NOMO-1 treated with dmso at 0.1 percent for 144 hours (cell line): Measurements from ENCODE around the gene DOC2B.
"Not testable (repeated sequence)": the region's sequence is repeated elsewhere in the genome, so short reads cannot be mapped to it uniquely, and the experiment has no call there.

Experiments used
- DNase-seq: peaks from one replicate; lab custom pipeline; 2025; ENCODE audit not compliant: unreplicated experiment; lab: John Stamatoyannopoulos, UW

The DOC2B gene

DNA sequence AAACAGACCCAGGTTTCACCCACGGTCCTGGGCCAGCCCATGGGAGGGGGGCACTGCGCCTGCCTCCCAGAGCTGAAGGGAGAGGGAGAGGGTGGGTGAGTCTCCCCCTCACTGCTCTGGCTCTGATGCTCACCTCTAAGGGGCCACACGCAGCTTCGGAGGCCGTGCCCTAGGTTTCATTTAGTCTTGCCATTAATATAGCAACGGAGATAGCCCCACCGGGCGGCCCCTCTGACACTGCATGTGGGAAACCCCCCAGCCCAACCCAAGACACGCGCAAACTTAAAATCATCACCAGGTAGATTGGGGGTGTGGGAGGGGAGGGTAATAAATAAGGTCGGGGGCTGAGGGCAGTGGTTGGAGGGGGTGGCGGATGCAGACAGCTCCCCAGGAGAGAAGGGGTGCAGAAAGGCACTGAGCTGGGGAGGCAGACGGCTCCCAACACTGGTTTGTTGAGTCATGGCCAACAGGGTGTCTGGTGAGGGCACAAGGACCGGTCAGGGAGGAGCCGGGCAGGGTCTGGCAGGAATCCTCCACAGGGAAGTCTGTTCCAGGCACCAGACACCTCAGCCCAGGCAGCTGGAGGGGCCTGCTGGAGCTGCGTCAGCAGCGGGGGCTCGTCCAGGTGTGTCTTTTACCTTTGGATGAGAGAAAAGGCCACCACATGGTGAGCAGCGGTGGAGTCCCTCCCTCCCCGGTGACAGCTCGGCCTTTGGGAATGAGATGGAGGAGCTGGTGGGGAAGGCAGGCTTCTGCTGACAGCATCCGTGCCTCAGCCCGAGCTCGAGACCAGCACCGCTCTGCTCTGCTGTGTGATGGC is 32.0 kb upstream of the DOC2B start:
- no peak for DNase-seq

DNA sequence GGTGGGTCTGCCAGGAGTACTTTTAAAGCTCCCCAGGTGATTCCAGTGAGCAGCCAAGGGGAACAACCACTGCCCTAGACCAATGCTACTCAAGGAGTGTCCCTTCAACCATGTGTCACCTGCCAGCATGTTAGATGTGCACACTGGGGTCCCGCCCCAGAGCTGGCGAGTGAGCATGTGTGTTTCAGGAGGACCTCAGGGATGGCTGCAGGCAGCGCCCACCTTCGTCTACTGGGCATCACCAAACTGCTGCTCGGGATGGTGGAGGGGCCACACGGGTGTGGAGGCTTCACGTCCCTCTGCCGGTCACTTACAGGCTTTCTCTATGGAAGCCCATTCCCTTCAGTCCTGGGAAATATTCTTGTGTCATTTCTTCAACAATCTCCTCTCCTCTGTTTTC is 29.0 kb upstream of the DOC2B start:
- no peak for DNase-seq

DNA sequence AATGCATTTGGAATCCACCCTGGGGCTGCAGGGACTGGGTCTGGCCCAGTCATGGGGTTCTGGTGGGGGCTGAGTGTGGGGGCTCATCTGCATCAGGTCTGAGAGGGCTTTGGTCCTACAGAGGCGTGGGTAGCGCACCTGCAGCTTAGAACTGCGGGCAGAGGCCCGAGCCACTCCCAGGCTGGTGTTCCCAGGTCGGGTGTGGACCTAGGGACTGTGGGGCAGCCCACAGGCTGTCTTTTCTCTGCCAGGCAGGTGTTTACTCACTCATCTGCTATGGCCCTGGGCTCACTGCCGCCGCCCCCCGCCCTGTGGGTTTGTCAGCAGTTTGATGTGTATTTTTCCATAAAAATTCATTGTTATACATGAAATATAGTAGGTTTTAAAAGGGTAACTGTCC is 27.0 kb upstream of the DOC2B start:
- DNase-seq = no peak

DNA sequence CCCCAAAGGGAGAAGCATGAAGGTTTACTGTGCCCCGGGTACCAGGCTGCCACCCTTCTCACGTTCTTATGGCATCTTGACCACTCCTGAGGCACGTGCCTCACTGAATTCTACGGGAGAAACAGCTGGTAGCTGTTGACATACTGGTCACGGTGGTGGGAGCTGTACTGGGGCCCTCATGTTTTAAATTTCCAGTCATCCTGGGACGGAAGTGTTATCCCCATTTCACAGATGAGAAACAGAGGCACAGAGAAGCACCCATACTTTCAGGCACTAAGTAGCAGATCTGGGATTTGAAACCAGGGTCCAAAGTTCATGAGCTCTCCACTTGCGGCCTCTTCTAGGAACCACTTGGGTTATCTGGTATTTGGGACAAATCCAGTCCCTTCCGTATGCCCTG is 26.3 kb upstream of the DOC2B start:
- DNase-seq = no peak

DNA sequence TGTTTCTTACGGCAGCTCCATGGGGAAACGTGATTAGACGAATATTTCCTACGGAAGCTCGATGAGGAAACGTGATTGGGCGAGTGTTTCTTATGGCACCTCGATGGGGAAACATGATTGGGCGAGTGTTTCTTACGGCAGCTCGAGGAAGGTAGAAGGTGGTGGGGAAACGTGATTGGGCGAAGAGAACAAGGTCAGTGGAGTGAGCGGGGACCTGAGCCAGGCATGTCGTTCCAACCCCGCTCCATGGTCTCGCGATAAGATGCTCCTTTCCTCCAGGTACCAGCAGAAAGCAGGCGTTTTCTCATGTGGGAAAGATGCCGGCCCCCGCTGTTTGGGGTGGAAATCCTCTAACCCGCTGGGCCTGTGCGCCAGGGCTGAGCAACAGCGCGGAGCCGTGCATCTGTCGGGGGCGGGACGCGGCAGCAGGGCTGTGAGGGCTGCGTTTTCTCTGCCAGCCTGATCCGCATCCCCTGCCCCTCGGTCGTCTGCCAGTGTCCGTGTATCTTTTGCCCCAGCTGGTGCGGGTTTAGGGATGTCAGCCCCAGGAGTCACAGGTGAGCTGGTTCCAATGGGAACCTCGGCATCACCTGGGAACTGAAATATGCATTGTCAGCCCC is 25.6 kb upstream of the DOC2B start:
- no peak for DNase-seq

DNA sequence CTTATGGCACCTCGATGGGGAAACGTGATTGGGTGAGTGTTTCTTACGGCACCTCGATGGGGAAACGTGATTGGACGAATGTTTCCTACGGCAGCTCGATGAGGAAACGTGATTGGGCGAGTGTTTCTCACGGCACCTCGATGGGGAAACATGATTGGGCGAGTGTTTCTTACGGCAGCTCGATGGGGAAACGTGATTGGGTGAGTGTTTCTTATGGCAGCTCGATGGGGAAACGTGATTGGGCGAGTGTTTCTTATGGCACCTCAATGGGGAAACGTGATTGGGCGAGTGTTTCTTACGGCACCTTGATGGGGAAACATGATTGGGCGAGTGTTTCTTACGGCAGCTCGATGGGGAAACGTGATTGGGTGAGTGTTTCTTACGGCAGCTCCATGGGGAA is 25.0 kb upstream of the DOC2B start:
- DNase-seq = not testable (repeated sequence)

DNA sequence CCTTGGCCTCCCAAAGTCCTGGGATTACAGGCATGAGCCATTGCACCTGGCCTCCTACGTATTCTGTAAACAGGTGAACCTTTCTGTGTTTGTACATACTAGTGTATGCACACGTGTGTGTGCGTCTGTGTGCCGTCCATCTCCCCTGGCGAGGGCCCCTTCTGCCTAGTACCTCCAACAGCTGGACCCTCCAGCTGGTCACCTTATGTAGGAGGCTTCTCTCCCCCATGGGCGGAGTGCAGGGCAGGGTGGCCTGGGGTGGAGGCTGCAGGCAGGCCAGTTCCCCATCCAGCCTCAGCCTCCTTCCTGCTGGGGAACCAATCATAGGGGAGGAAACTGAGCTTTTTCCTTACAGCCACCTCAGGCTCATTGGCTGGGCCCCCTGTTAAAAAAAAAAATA is 24.4 kb upstream of the DOC2B start:
- no peak for DNase-seq

DNA sequence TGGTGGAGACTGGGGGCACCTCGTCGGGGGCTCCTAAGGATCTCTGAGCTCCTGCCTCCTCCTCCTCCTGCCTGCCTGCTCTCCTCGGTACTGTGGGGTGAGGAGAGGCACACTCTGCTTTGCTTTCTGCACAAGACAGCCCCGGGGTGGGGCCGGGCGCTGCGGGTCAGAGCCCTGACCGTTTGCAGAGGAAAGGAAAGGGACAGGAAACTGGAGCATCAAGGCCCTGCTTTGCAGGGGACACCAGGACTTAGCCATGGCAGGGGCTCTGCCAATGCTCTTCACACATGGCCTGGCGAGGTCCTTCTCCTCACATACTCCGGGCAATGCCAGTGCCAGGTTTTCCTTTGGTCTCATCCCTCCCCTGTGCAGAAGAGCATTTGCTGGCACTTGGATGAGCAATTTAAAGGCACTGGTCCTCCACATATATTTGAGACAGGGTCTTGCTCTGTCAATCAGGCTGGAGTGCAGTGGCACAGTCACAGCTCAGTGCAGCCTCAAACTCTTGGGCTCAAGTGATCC is 23.8 kb upstream of the DOC2B start:
- no peak for DNase-seq

DNA sequence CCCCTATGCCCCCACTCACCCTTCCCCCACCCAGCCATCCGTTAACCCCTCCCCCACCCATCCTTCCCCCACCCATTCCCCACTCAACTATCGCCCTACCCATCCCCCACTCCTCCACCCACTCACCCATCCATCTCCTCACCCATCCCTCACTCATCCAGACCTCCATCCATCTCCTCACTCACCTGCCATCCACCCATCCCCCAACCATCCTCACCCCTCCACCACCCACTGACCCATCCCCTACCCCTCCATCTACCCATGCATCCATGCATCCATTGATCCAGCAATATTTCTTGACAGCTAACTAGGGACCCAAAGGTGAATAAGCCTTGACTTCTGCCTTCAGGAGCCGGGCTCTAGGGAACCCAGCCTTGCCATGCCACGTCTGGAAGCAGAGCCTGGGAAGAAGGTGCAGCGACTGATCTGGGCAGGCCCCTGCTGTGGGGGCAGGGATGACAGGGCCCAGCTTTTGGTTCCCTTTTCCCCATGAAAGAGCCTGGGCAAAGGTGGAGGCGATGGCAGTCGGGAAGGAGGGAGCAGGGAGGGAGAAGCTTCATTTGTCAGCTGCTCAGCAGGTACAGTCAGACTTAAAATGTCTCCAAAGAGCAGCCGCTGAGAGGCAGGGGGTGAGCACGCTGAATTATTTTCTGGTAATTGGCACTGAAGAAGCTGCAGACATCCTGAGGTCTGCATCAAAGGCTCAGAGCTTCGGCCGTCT is 23.1 kb upstream of the DOC2B start:
- DNase-seq = no peak

DNA sequence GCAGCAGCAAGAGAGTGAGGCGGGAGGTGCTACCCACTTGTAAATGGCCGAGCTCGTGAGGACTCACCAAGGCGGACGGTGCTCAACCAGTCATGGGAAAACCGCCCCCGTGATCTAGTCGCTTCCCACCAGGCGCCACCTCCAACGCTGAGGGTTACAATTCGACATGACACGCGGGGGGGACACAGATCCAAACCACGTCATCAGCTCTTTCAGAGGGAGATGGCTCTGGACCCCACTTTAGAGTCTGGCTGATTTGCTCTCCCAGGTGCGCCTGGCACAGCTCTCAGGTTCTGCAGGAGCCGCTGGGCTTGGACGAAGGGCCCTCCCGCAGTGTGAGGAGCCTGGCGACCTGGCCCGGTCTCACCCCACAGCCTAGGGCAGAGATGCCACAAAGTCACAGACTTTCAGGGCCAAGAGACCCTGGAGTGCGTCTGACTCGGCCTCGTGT is 21.1 kb upstream of the DOC2B start:
- no peak for DNase-seq

DNA sequence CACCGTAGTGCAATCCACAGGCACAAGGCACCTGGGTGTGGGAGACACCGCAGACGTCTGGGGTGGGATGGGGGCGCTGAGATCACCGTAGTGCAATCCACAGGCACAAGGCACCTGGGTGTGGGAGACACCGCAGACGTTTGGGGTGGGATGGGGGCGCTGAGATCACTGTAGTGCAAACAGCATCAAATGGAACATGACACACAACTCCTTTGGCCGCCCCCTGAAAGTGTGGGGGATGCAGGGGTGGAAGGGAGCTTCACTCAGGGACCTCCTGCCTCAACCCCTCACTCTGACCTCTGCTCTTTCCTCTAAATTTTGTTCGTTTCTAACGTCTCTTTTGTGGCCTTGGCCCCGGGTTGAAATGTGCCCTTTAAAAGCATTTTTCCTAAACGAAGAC is 20.3 kb upstream of the DOC2B start:
- DNase-seq = not testable (repeated sequence)

DNA sequence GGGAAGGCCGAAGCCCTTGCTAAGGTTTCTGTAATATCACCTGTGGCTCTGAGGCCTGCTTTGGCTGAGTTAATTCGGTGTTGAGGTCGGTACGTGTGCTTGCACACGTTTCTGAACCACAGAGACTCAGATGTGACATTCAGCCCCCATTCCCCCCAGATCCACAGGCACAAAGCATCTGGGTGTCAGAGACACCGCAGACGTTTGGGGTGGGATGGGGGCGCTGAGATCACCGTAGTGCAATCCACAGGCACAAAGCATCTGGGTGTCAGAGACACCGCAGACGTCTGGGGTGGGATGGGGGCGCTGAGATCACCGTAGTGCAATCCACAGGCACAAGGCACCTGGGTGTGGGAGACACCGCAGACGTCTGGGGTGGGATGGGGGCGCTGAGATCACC is 19.8 kb upstream of the DOC2B start:
- not testable (repeated sequence) for DNase-seq

DNA sequence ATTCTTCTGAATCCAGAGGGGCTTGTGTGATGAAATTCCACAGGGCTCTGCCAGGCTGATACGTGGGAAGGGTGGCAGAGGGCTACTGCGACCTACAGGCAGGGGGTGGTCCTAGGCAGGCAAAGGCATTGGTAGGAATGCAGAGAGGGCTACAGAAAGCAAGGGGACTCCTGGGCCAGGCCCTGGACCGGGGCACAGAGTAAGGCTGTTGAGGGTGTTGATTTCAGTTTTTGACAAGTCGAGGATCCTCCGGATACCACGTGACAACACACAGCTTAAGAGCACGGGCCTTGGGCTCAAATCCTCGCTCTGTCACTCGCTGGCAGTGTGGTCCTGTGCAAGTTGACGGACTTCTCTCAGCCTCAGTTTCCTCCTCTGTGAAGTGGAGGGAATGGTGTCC is 19.1 kb upstream of the DOC2B start:
- DNase-seq = no peak

DNA sequence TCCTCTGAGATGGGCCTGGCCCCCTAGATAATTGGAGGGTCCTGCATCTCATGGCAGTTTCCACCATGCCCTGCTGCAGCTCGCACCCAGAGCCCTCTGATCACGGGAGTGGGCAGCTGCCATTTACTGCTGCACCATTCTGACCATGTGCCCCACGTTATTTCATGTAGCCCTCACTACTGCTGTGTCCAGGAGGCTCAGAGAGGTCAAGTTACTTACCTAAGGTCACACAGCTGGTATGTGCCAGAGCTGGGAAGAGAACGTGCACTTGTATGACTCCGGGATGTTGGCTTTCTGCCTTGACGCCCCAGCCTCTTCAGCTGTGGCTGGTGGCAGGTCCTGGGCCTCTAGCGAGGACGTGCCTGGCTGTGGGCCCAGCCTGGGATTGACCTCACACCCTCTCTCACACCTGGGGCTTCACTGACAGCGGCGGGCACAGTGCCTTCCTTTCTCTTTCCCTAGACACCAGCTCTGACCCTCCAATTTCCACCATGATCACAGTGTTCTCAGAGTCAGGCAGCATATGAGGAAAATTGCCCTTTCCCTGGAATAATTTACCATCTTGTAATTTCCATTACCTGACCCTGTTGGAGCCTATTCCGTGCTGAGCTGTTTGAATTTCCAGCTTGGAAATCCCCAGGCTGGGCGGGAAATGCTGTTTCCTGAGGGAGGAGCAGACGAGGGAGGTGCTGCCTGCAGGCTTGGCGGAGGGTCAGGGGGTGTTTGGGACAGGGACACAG is 18.5 kb upstream of the DOC2B start:
- no peak for DNase-seq

DNA sequence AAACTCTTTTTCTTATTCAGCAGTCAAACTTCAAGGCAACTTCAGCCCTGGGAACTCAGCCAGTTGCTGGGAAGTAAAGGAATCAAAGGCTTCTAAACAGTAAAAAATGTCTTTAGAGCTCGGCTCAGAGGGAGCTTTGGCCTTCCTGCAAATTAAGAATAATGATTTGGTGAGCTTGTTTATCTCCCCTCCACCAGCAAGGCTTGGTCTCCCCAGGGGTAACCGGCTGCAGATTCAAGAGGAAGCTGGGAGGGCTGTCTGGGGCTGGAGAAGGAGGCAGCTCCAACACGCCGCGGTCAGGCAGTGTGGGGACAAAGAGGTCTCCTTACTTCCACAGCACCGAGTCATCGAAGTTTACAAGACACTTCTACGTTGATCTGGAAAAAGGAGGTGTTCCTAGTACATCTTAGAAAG is 17.7 kb upstream of the DOC2B start:
- DNase-seq = no peak

DNA sequence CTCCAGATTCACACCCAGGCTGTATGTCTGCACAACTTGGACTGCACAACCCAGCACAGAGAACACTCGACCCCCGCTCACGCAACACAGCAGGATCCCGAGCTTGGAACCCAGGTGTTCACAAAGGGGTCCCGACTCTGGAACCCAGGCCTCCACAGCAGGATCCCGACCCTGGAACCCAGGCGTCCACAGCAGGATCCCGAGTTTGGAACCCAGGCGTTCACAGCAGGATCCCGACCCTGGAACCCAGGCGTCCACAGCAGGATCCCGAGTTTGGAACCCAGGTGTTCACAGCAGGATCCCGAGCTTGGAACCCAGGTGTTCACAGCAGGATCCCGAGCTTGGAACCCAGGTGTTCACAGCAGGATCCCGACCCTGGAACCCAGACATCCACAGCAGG is 16.8 kb upstream of the DOC2B start:
- DNase-seq = not testable (repeated sequence)

DNA sequence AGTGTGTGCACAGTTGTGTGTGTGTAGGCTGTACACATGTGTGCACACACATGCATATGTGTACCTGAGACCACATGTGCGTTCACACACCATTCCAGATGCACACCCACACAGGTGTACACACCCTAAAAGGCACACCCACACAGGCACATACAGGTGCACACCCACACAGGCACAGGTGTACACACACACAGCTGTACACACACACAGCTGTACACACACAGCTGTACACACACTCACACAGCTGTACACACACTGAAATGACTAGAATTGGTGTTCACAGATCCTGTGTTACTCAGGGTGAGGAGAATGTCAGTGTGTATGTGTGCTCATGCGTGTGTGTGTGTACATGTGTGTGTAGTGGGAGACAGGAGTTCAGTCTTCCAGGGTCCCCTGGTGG is 15.9 kb upstream of the DOC2B start:
- no peak for DNase-seq

DNA sequence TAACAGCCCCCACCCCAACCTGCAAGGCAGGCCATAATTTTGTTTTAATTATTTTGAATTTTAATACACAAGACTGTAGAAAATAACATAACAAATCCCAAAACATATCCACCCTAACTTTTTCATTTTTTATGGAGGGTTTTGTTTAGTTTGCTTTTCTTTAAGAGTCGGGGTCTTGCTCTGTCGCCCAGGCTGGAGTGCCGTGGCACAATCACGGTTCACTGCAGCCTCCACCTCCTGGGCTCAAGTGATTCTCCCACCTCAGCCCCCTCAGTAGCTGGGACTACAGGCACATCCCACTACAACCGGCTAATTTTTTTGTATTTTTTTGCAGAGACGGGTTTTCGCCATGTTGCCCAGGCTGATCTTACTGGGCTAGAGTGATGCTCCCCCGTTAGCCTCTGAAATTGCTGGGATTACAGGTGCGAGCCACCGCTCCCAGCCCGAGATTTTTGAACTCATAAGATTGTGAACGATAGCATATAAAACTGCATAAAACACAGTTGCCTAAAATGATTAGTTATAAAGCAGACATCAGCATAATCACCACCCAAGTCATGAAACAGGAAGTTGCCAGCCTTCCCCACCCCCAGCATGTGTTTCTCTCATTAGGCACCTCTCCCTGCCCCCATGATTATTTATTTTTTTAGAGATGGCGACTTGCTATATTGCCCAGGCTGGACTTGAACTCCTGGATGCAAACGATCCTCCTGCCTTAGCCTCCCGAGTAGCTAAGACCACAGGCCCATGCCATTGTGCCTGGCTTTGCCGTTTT is 13.6 kb upstream of the DOC2B start:
- peak; percentile 12 for DNase-seq

DNA sequence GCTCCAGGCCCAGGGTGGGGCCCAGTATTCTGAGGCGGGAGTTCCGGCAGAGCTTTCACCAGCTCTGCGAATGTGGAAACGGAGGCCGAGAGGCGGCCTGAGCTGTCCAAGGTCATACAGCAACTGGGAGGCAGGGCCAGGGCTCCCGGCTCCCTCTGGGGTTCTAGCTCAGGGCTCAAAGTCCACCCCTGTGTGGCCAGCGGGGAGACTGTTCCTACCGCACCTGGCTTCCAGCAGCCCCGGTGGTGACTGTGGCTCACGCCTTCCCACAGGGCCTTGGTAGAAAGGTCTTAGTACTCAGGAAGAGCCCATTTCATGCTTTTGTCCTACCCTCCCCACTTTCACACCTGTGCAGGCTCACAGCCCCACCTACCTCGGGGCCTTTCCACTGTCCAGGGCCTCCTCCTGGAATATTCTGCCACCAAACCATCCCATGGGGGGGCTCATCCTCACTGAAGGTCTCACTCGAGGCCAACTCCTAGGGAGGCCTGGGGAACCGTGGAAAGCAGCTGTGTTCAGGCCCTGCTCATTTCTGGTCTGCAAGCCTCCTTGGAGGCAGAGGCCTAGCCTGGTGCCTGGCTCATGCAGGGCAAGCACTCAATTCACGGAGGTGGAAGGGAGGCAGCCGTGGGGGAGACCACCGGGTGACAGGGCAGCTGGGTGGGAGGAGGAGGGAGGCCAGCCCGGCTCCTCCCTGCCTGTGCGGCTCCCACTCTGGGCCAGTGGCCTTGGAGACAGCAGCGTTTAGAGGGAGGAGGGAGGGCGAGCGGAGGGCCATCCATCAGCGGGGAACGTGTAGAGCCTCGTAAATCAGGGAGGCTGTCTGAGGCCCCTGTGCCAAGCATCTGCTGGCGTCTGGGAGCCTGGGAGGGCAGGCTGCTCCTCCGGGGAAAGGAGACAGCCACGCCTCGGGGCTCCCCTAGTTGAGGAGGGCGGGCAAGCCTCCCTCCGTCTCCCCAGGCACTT is 12.7 kb upstream of the DOC2B start:
- DNase-seq = no peak
